Muscle layer of colon (tissue), 2 donors: ENCODE measurements around the gene MRPL14.

Experiments used
- H3K27ac ChIP-seq: one replicate; pipeline ENCODE4 v1.7.0; 2013; ENCODE audit warnings: low read depth, mild to moderate bottlenecking, low read length, moderate library complexity
- H3K27me3 ChIP-seq, 2 donors: one replicate each; pipeline ENCODE4 v1.7.0; 2013; ENCODE audit warnings: low read length in 2 of 2, mild to moderate bottlenecking in 2 of 2; ENCODE audit not compliant: insufficient read depth in 2 of 2, control insufficient read depth in 1 of 2
- H3K36me3 ChIP-seq: one replicate; pipeline ENCODE4 v1.7.0; 2013; ENCODE audit warnings: mild to moderate bottlenecking, low read length; ENCODE audit not compliant: insufficient read depth
- H3K4me1 ChIP-seq: one replicate; pipeline ENCODE4 v1.7.0; 2013; ENCODE audit warnings: mild to moderate bottlenecking, low read length; ENCODE audit not compliant: insufficient read depth
- H3K4me3 ChIP-seq, 2 donors: one replicate each; pipeline ENCODE4 v1.7.0; 2013; ENCODE audit warnings: low read length in 2 of 2, low read depth in 1 of 2, mild to moderate bottlenecking in 1 of 2, moderate library complexity in 1 of 2
- H3K9ac ChIP-seq: one replicate; pipeline ENCODE4 v1.7.0; 2013; ENCODE audit warnings: low read length
- H3K9me3 ChIP-seq: one replicate; pipeline ENCODE4 v1.7.0; 2013; ENCODE audit warnings: mild to moderate bottlenecking, low read length
- donor health status: abdominal sarcoma.
- donor health status: Adenocarcinoma of cecum.

The MRPL14 gene

DNA sequence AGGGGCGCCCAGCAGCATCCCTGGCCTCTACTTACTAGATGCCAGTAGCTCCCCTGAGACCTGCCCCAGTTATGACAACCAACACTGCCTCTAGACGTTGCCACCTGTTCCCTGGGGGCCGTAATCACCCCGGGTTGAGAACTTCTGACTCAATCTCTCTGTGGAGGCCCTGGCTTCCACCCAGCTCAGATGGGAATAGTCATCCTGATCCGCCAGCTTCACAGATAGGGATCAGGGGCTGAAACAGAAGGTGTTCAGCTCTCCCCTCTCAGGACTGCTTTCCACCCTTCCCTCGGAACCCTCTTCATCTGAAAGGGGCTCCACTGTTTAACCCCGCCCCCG, 34.7 kb upstream of the MRPL14 start:
- Histone ChIP-seq H3K4me3 (no peak overlapping the region), H3K27ac (no peak overlapping the region), H3K27me3 (no peaks in the 10 kb centered on the region), H3K9me3 (no peaks in the 10 kb centered on the region), H3K4me1 (no peaks in the 10 kb centered on the region), H3K36me3 (no peaks in the 10 kb centered on the region), H3K9ac (no peak overlapping the region)

DNA sequence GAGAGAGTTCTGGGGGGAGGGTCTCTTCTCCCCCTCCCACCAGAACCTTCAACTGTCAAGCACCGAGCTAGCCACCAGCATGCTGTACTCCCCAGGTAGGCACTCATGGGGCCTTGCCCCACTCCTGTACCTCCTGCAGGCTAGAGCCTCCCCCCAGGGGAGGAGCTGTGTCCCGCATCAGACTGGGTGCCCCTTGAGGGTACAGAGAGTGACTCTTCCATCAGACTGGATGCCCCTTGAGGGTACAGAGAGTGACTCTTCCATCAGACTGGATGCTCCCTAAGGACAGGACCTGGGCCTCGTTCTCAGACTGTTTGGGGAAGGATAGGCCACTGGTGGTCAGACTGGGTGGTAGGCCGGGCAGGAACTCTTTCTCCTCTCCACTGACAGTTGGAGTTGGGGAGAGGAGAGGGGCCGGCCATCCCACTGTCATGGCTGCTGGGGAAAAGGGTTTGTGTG, 31.5 kb upstream of the MRPL14 start, which contains the start of gene CAPN11:
CAPN11 (plus strand) TSS at position 51 of the 459 bp plus-strand sequence; CDS start at position 80, 29 bp downstream.
- H3K4me1 ChIP-seq = no peaks in the 10 kb centered on the region
- no peaks in the 10 kb centered on the region for H3K27me3 ChIP-seq
- no peak within 1 kb of the TSS for H3K9ac ChIP-seq
- no peaks in the 10 kb centered on the region for H3K36me3 ChIP-seq
- H3K27ac ChIP-seq = no peak within 1 kb of the TSS
- no peak within 1 kb of the TSS for H3K4me3 ChIP-seq
- H3K9me3 ChIP-seq = no peaks in the 10 kb centered on the region

DNA sequence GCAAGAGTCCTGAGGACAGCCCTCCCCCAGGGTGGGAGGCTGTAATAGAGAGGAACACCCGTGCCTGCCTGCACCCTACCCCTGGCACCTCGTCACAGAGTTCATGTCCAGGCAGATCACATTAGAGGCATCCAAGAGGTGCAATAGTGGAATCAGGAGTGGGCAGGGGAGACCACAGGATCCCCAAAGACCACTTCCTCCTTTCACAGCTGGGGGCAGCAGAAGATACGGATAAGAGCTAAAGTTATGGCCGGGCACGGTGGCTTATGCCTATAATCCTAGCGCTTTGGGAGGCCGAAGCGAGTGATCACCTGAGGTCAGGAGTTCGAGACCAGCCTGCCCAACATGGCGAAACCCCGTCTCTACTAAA, 29.9 kb upstream of the MRPL14 start:
- Histone ChIP-seq H3K9ac (no peak overlapping the region), H3K9me3 (no peaks in the 10 kb centered on the region), H3K4me1 (no peaks in the 10 kb centered on the region), H3K27me3 (no peaks in the 10 kb centered on the region), H3K36me3 (no peaks in the 10 kb centered on the region), H3K4me3 (no peak overlapping the region), H3K27ac (no peak overlapping the region)

DNA sequence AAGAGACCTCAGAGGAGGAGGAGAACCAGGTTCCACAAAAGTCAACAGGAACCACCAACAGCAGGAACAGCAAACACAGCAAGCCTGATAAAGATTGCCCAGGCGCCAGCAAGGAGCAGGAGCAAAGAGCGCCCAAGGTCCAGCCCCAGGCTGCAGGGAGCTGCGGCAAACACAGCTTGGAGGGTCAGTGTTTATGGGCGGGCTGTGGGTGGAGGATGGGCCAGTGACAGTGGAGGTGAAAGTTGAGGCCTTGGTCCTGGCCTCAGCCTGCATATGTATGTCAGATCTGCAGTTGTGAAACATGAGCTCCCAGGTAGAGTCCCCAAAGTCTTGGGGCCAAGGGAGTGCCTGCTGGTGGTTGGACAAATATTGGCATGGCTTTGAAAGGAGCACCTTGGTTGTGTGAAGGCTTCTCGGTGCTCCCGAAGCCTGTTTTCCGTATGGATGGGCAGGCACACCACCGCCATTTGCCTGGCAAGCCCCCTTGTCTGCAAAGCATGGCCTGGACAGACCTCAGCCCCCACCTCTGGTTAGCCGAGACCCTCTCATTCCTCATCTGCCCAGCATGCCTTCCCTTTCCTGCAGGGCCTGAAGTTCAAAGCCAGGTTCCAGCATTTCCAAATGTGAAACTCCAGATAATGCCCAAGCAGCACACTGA, 29.4 kb upstream of the MRPL14 start:
- no peaks in the 10 kb centered on the region for H3K9me3 ChIP-seq
- H3K9ac ChIP-seq = no peak overlapping the region
- no peaks in the 10 kb centered on the region for H3K4me1 ChIP-seq
- H3K4me3 ChIP-seq = no peak overlapping the region
- no peaks in the 10 kb centered on the region for H3K36me3 ChIP-seq
- no peaks in the 10 kb centered on the region for H3K27me3 ChIP-seq
- no peak overlapping the region for H3K27ac ChIP-seq

DNA sequence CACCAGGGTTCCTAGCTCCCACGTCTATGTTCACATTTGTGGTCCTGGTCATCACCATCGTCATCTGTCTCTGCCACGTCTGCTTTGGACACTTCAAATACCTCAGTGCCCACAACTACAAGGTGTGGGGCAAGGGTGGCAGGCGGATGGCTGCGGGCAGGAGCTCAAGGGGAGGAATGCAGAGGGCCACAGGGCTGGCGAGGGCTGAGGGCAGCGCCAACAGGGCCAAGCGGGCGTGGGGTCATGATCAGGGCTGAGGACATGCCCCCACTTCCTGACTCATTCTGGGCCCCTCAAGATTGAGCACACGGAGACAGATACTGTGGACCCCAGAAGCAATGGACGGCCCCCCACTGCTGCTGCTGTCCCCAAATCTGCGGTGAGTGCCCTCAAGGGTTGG, 26.8 kb upstream of the MRPL14 start:
- no peak overlapping the region for H3K4me3 ChIP-seq
- H3K4me1 ChIP-seq = no peaks in the 10 kb centered on the region
- H3K27me3 ChIP-seq = no peaks in the 10 kb centered on the region
- H3K36me3 ChIP-seq = peaks cover 14% of the 10 kb centered on the region
- H3K9me3 ChIP-seq = no peaks in the 10 kb centered on the region
- H3K9ac ChIP-seq = no peak overlapping the region
- H3K27ac ChIP-seq = no peak overlapping the region

DNA sequence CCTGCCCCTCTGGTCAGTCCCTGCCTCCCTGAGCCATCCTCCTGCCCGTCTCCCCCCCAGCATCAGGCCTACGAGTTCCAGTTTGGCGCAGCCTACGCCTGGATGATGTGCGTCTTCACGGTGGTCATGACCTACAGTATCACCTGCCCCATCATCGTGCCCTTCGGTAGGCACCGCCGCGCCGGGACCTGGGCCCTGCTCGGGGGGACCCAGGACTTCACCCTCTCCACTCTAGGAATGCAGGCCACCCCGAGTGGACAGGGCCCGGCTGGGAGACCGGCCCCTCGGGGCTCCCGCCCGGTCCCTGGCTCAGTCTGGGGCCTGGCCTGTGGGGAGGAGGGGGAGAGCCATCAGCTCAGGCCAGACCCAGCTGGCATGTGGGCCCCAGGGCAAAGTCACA, 25.3 kb upstream of the MRPL14 start:
- Histone ChIP-seq H3K9ac (no peak overlapping the region), H3K27me3 (no peaks in the 10 kb centered on the region), H3K36me3 (peaks cover 28% of the 10 kb centered on the region), H3K4me3 (no peak overlapping the region), H3K4me1 (no peaks in the 10 kb centered on the region), H3K27ac (no peak overlapping the region), H3K9me3 (no peaks in the 10 kb centered on the region)

DNA sequence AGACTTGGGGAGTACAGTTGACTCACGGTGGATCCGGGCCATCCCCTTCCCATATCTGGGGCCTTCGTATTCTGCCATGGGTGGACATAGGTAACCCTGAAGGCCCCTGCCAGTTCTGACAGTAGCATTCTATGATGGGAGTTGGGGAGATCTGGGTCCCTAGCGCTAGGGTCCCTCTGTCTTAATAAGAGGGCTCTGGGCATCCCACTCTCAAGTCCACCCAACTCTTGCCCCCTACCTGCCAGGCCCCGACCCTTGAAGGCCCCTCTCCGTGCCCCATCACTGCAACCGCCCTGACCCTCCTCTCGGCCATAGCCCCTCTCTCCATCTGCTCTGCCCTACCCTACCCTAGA, 24.8 kb upstream of the MRPL14 start:
- no peak overlapping the region for H3K9ac ChIP-seq
- H3K27ac ChIP-seq = no peak overlapping the region
- H3K27me3 ChIP-seq = no peaks in the 10 kb centered on the region
- H3K4me3 ChIP-seq = no peak overlapping the region
- H3K36me3 ChIP-seq = peaks cover 32% of the 10 kb centered on the region
- no peaks in the 10 kb centered on the region for H3K9me3 ChIP-seq
- no peaks in the 10 kb centered on the region for H3K4me1 ChIP-seq

DNA sequence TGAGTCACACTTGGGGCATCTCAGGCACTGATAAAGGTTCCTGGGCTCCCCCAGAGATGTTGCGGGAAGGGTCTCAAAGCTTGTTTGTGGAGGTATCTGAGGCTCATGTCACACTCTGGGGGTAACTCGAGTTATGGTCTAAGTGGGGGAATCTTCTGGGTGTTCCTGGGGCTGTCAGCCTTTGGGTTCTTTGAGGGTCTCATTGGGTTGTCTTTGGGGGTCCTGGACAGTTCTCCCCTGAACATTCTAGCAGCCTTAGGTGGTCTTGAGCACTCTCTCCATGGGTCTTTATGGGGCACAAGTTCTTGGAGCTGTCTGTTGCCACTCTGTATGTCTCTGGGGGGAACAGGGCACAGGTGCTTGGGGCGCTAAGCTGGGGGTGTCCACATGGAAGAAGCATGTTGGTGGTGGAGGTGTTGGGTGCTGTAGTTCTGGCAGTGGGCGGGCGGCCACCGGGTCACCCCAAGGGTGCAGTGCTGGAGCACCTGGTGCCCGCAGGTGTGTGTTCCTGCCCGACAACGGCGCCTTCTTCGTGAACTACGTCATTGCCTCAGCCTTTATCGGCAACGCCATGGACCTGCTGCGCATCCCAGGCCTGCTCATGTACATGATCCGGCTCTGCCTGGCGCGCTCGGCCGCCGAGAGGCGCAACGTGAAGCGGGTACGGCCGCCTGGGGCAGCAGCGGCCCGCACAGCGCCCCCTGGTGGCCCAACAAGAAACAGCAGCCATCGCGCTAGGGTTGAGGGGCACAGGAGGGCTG, 24.3 kb upstream of the MRPL14 start:
- no peaks in the 10 kb centered on the region for H3K4me1 ChIP-seq
- no peak overlapping the region for H3K27ac ChIP-seq
- H3K9ac ChIP-seq = no peak overlapping the region
- peaks cover 37% of the 10 kb centered on the region for H3K36me3 ChIP-seq
- H3K4me3 ChIP-seq = no peak overlapping the region
- H3K27me3 ChIP-seq = no peaks in the 10 kb centered on the region
- no peaks in the 10 kb centered on the region for H3K9me3 ChIP-seq

DNA sequence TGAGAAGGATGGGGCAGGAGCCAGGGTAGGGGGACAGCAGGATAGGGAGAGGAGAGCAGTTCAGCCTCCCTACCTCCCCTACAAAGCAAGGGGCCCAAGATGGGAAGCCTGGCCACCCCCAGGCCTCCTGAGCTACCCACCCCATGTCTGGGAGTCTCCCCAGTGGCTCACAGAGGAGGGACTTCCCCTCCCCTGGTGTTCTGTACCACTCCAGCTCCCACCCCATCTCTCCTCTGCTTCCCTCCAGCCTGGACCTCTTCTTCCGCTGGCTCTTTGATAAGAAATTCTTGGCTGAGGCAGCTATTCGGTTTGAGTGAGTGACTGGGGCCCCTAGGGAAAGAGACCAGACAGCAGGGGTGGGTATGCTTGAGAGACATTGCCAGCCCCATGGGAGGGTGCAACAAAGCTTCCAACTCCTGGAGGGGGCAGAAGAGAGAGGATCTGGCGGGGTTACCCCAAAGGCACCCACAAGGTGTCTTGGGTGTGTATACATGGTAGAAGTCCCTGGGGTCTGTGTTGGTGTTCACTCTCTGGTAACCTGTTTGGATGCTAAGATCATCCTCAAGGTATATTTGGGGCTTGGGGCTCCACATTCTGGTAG, 23.2 kb upstream of the MRPL14 start:
- H3K4me3 ChIP-seq = no peak overlapping the region
- no peak overlapping the region for H3K27ac ChIP-seq
- no peak overlapping the region for H3K9ac ChIP-seq
- H3K9me3 ChIP-seq = no peaks in the 10 kb centered on the region
- no peaks in the 10 kb centered on the region for H3K27me3 ChIP-seq
- H3K36me3 ChIP-seq = peaks cover 37% of the 10 kb centered on the region
- H3K4me1 ChIP-seq = no peaks in the 10 kb centered on the region

DNA sequence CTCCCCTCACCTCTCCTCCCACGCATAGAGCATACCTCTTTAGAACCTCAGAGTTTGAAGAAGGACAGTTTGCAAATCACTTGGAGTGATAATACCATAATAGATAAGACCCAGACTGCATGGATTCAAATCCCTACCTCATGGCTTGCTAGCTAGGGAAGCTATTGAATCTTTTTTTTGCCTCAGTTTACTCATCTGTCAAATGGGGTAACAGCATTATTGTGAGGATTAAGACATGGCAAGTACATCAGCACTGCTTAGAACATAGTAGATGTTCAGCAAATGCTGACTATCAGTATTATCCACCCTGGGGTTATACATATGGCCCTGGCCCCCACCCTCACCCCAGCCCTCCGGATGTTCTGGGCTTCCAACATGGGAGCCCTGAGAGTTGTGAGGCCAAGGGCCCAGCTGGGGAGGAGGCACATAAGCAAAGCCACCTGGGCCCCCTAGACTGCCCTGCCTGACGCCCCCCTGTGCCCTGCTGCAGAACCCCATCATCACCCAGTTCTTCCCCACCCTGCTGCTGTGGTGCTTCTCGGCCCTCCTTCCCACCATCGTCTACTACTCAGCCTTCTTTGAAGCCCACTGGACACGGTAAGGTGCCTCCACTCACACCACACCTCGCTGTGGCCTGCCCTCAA, 22.2 kb upstream of the MRPL14 start:
- Histone ChIP-seq H3K9ac (no peak overlapping the region), H3K27ac (no peak overlapping the region), H3K9me3 (no peaks in the 10 kb centered on the region), H3K4me1 (no peaks in the 10 kb centered on the region), H3K27me3 (no peaks in the 10 kb centered on the region), H3K4me3 (no peak overlapping the region), H3K36me3 (peaks cover 37% of the 10 kb centered on the region)

DNA sequence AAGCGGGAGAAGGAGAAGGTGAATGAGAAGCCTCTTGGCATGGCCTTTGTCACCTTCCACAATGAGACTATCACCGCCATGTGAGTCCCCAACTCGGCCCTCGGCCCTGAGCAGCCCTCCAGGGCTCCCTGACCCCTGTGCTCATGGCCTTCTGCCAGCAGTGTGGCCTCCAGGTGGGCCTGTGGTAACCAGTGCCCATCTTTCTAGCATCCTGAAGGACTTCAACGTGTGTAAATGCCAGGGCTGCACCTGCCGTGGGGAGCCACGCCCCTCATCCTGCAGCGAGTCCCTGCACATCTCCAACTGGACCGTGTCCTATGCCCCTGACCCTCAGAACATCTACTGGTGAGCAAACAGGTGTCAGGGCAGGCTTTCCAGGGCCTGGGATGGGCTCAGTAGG, 21.1 kb upstream of the MRPL14 start:
- Histone ChIP-seq H3K4me3 (no peak overlapping the region), H3K9ac (no peak overlapping the region), H3K36me3 (peaks cover 47% of the 10 kb centered on the region), H3K4me1 (no peaks in the 10 kb centered on the region), H3K27me3 (no peaks in the 10 kb centered on the region), H3K27ac (no peak overlapping the region), H3K9me3 (no peaks in the 10 kb centered on the region)
